ENCODE measurements around the gene SLMAP.

SLMAP gene

GRCh38 chr3:57900786-57901185, 144.7 kb downstream of the SLMAP start:
- no peak for DNase-seq

GRCh38 chr3:57903124-57903890, 147.2 kb downstream of the SLMAP start:
- DNase-seq = no peak

GRCh38 chr3:57910990-57911389, 154.9 kb downstream of the SLMAP start:
- peak; percentile 25 for DNase-seq

- DNase-seq = no peak
Observed at GRCh38 chr3:57911593-57911992, 155.5 kb downstream of the SLMAP start.

GRCh38 chr3:57917601-57918000, 161.5 kb downstream of the SLMAP start:
- DNase-seq = no peak

GRCh38 chr3:57918123-57918837, 162.2 kb downstream of the SLMAP start:
- no peak for DNase-seq

- DNase-seq = no peak
Observed at GRCh38 chr3:57919987-57920386, 163.9 kb downstream of the SLMAP start.

- DNase-seq = no peak
Observed at GRCh38 chr3:57923101-57923500, 167.0 kb downstream of the SLMAP start.

GRCh38 chr3:57923752-57924151, 167.6 kb downstream of the SLMAP start:
- DNase-seq = no peak

GRCh38 chr3:57927166-57927565, 171.1 kb downstream of the SLMAP start:
- DNase-seq = no peak

- no peak for DNase-seq
Observed at GRCh38 chr3:57927916-57928315, 171.8 kb downstream of the SLMAP start.

GRCh38 chr3:57928511-57928910, 172.4 kb downstream of the SLMAP start:
- DNase-seq = no peak

GRCh38 chr3:57929988-57930387, 173.9 kb downstream of the SLMAP start:
- no peak for DNase-seq

- no peak for DNase-seq
Observed at GRCh38 chr3:57933602-57934001, 177.5 kb downstream of the SLMAP start.

GRCh38 chr3:57934373-57934772, 178.3 kb downstream of the SLMAP start:
- no peak for DNase-seq

GRCh38 chr3:57935539-57935938, 179.4 kb downstream of the SLMAP start:
- DNase-seq = no peak

GRCh38 chr3:57937092-57937491, 181.0 kb downstream of the SLMAP start:
- DNase-seq = no peak

GRCh38 chr3:57939775-57940174, 183.7 kb downstream of the SLMAP start:
- DNase-seq = no peak

- DNase-seq = no peak
Observed at GRCh38 chr3:57942388-57942787, 186.3 kb downstream of the SLMAP start.

- DNase-seq = no peak
Observed at GRCh38 chr3:57942872-57943283, 186.8 kb downstream of the SLMAP start.

- DNase-seq = no peak
Observed at GRCh38 chr3:57943525-57944495, 187.7 kb downstream of the SLMAP start.

GRCh38 chr3:57946970-57947381, 190.9 kb downstream of the SLMAP start:
- no peak for DNase-seq

- DNase-seq = peak; percentile 55
Observed at GRCh38 chr3:57948080-57948671, 192.1 kb downstream of the SLMAP start.
